Measurements from ENCODE around the gene CYBC1. TPM values are rescaled to one million over a fixed set of nuclear protein-coding genes. Genes with fewer than 3 reads are reported as not detected.

Gene CYBC1
- total and polyA plus RNA-seq, 9 of the 15 experiments (the other 6 are each of a cell fraction or from before 2014, with no cell fraction given) = 1.3 to 71.8 (median 49.9) TPM

- TF ChIP-seq, protein P1, sequence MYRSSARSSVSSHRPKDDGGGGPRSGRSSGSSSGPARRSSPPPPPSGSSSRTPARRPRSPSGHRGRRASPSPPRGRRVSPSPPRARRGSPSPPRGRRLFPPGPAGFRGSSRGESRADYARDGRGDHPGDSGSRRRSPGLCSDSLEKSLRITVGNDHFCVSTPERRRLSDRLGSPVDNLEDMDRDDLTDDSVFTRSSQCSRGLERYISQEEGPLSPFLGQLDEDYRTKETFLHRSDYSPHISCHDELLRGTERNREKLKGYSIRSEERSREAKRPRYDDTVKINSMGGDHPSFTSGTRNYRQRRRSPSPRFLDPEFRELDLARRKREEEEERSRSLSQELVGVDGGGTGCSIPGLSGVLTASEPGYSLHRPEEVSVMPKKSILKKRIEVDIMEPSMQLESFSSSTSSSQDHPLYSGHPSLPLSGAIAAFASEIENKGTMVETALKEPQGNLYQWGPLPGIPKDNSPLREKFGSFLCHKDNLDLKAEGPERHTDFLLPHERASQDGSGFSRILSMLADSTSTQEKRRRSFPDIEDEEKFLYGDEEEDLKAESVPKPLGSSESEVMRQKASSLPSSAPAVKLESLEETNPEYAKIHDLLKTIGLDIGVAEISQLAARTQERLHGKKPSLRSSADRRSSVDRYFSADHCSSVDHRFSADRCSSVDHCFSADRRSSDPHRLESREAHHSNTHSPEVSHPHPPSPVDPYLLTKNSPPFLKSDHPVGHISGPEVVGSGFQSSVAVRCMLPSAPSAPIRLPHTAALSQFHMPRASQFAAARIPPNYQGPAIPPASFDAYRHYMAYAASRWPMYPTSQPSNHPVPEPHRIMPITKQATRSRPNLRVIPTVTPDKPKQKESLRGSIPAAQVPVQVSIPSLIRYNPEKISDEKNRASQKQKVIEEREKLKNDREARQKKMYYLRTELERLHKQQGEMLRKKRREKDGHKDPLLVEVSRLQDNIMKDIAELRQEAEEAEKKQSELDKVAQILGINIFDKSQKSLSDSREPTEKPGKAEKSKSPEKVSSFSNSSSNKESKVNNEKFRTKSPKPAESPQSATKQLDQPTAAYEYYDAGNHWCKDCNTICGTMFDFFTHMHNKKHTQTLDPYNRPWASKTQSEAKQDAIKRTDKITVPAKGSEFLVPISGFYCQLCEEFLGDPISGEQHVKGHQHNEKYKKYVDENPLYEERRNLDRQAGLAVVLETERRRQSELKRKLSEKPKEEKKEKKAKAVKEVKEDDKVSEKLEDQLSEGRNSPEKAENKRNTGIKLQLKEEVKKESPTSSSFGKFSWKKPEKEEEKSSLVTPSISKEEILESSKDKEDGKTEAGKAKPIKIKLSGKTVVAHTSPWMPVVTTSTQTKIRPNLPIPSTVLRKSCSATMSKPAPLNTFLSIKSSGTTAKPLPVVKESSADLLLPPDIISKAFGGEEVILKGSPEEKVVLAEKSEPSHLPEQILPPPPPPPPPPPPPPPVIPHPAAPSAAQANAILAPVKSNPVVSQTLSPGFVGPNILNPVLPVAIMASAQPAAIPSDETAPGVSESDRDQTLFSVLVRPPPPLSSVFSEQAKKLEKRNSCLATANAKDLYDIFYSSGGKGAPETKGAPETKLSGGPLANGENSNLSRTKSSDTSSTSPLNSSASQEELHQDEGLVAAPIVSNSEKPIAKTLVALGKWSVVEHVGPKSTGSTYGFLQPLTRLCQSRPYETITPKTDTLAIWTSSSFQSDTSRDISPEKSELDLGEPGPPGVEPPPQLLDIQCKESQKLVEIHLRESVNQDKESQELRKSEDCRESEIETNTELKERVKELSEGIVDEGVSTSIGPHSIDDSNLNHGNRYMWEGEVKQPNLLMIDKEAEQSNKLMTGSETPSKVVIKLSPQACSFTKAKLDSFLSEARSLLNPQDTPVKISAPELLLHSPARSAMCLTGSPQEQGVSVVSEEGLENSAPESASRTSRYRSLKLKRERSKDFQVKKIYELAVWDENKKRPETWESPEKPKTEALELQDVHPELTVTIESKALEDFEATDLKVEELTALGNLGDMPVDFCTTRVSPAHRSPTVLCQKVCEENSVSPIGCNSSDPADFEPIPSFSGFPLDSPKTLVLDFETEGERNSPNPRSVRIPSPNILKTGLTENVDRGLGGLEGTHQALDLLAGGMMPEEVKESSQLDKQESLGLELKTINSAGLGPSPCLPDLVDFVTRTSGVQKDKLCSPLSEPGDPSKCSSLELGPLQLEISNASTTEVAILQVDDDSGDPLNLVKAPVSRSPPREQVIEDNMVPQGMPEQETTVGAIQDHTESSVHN (IDR thresholded peaks at IDR 0.05; ENCODE audit: borderline replicate concordance in 1 of 2, low read depth in 1 of 2) = no peak
- no peak for TF ChIP-seq POU5F1 (IDR thresholded peaks at IDR 0.05; ENCODE audit: borderline replicate concordance, low read depth, low read length, partially characterized antibody)
- peak; percentile 67; the same call in 1 of the 2 replicates for TF ChIP-seq ZNF668 (CRISPR knock-in tag; IDR thresholded peaks at IDR 0.05)
- TF ChIP-seq, protein P2, sequence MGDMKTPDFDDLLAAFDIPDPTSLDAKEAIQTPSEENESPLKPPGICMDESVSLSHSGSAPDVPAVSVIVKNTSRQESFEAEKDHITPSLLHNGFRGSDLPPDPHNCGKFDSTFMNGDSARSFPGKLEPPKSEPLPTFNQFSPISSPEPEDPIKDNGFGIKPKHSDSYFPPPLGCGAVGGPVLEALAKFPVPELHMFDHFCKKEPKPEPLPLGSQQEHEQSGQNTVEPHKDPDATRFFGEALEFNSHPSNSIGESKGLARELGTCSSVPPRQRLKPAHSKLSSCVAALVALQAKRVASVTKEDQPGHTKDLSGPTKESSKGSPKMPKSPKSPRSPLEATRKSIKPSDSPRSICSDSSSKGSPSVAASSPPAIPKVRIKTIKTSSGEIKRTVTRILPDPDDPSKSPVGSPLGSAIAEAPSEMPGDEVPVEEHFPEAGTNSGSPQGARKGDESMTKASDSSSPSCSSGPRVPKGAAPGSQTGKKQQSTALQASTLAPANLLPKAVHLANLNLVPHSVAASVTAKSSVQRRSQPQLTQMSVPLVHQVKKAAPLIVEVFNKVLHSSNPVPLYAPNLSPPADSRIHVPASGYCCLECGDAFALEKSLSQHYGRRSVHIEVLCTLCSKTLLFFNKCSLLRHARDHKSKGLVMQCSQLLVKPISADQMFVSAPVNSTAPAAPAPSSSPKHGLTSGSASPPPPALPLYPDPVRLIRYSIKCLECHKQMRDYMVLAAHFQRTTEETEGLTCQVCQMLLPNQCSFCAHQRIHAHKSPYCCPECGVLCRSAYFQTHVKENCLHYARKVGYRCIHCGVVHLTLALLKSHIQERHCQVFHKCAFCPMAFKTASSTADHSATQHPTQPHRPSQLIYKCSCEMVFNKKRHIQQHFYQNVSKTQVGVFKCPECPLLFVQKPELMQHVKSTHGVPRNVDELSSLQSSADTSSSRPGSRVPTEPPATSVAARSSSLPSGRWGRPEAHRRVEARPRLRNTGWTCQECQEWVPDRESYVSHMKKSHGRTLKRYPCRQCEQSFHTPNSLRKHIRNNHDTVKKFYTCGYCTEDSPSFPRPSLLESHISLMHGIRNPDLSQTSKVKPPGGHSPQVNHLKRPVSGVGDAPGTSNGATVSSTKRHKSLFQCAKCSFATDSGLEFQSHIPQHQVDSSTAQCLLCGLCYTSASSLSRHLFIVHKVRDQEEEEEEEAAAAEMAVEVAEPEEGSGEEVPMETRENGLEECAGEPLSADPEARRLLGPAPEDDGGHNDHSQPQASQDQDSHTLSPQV (IDR thresholded peaks at IDR 0.05) = 0 out of 2 replicates have a peak, but pooled peaks have one; percentile 66
- TF ChIP-seq, protein P3, sequence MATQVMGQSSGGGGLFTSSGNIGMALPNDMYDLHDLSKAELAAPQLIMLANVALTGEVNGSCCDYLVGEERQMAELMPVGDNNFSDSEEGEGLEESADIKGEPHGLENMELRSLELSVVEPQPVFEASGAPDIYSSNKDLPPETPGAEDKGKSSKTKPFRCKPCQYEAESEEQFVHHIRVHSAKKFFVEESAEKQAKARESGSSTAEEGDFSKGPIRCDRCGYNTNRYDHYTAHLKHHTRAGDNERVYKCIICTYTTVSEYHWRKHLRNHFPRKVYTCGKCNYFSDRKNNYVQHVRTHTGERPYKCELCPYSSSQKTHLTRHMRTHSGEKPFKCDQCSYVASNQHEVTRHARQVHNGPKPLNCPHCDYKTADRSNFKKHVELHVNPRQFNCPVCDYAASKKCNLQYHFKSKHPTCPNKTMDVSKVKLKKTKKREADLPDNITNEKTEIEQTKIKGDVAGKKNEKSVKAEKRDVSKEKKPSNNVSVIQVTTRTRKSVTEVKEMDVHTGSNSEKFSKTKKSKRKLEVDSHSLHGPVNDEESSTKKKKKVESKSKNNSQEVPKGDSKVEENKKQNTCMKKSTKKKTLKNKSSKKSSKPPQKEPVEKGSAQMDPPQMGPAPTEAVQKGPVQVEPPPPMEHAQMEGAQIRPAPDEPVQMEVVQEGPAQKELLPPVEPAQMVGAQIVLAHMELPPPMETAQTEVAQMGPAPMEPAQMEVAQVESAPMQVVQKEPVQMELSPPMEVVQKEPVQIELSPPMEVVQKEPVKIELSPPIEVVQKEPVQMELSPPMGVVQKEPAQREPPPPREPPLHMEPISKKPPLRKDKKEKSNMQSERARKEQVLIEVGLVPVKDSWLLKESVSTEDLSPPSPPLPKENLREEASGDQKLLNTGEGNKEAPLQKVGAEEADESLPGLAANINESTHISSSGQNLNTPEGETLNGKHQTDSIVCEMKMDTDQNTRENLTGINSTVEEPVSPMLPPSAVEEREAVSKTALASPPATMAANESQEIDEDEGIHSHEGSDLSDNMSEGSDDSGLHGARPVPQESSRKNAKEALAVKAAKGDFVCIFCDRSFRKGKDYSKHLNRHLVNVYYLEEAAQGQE (IDR thresholded peaks at IDR 0.05; ENCODE audit: borderline replicate concordance) = peak; percentile 76; the same call in 1 of the 2 replicates
- TF ChIP-seq, protein P3 (CRISPR knock-in tag; IDR thresholded peaks at IDR 0.05; ENCODE audit: low read depth) = no peak
- no peak for TF ChIP-seq MIER1 (IDR thresholded peaks at IDR 0.05; ENCODE audit: low read depth)
Observed at GRCh38 chr17:82457929-82458178, 7.3 kb upstream of the CYBC1 start (continued).

Data from K562 (cell line).